Effector memory CD4-positive, alpha-beta T cell (primary cell): Measurements from ENCODE around the gene TMEM187.
"Not testable (repeated sequence)": the region's sequence is repeated elsewhere in the genome, so short reads cannot be mapped to it uniquely, and the experiment has no call there.

Source experiments
- DNase-seq, 3 donors: peaks; one replicate each; pipeline ENCODE4 v3.0.0-alpha.2; 2020
- H3K27ac ChIP-seq: 2 replicates; pipeline ENCODE4 v1.7.0; 2013; ENCODE audit warnings: mild to moderate bottlenecking, low read length, moderate library complexity; ENCODE audit not compliant: insufficient read depth, poor library complexity, severe bottlenecking
- H3K27me3 ChIP-seq: replicated peaks from 2 replicates; pipeline ENCODE4 v1.7.0; 2013; ENCODE audit warnings: mild to moderate bottlenecking, low read length; ENCODE audit not compliant: insufficient read depth, control insufficient read depth, poor library complexity, severe bottlenecking
- H3K36me3 ChIP-seq: 2 replicates; pipeline ENCODE4 v1.7.0; 2013; ENCODE audit warnings: mild to moderate bottlenecking, low read length, moderate library complexity; ENCODE audit not compliant: control insufficient read depth, insufficient read depth
- H3K4me1 ChIP-seq: 2 replicates; pipeline ENCODE4 v1.7.0; 2013; ENCODE audit warnings: low read length, mild to moderate bottlenecking; ENCODE audit not compliant: control insufficient read depth, insufficient read depth, poor library complexity, severe bottlenecking
- H3K4me3 ChIP-seq: 2 replicates; pipeline ENCODE4 v1.7.0; 2013; ENCODE audit warnings: low read length, low read depth, mild to moderate bottlenecking; ENCODE audit not compliant: insufficient read depth, poor library complexity, severe bottlenecking
- H3K9me3 ChIP-seq: 2 replicates; pipeline ENCODE4 v1.7.0; 2013; ENCODE audit warnings: mild to moderate bottlenecking, low read length, moderate library complexity; ENCODE audit not compliant: control insufficient read depth

The TMEM187 gene

DNA sequence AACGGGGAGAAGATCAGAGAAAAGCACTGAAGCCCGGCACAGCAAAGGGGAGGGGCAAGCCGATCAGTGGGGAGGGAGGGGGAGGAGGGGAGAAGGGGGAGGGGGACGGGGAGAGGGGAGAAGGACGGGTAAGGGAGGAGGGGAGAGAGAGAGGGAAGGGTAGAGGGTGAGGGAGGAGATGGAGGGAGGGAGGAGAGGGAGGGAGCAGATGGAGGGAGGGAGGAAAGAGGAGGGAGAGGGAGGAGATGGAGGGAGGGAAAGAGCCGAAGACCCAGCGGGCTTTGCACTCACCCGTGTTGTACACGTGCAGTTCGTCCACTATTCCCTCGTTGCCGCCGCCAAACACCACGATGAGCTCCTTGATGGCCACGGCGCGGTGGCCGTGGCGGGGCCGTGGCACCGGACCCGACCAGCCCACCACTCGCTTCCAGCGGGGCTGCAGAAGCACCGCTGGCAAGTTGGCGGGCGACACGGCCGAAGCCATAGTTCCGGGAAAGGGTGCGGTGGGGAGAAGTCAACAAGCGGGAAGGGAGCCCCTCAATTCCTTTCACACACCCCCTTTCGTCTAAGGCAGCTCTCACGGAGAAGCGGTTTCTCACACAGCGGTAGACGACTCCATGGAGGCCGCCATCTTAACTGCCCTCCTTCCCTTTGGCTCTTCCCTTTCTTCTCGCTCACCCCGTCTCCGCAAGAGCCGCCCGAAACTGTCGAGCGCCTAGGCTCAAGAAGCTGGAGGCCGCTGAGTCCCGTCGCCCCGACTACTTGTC lies 2.0 kb upstream of the TMEM187 start:
- Histone ChIP-seq H3K4me3 (peak overlapping the region; percentile 99), H3K4me1 (peaks cover 30% of the 10 kb centered on the region), H3K9me3 (no peaks in the 10 kb centered on the region), H3K27me3 (no peaks in the 10 kb centered on the region), H3K36me3 (no peaks in the 10 kb centered on the region), H3K27ac (peak overlapping the region; percentile 94)
- DNase-seq, result peak in 2 of 3 donors; percentile 16 to 39

- H3K27me3 ChIP-seq, result no peaks in the 10 kb centered on the region
- H3K4me3 ChIP-seq, result peak overlapping the region; percentile 99
- H3K36me3 ChIP-seq, result no peaks in the 10 kb centered on the region
- DNase-seq, result peak; percentile 79 to 85 (median 84)
- no peaks in the 10 kb centered on the region for H3K9me3 ChIP-seq
- peaks cover 30% of the 10 kb centered on the region for H3K4me1 ChIP-seq
- peak overlapping the region; percentile 94 for H3K27ac ChIP-seq
Observed at GRCh38 chrX:153971124-153971449, 1.5 kb upstream of the TMEM187 start.

DNA sequence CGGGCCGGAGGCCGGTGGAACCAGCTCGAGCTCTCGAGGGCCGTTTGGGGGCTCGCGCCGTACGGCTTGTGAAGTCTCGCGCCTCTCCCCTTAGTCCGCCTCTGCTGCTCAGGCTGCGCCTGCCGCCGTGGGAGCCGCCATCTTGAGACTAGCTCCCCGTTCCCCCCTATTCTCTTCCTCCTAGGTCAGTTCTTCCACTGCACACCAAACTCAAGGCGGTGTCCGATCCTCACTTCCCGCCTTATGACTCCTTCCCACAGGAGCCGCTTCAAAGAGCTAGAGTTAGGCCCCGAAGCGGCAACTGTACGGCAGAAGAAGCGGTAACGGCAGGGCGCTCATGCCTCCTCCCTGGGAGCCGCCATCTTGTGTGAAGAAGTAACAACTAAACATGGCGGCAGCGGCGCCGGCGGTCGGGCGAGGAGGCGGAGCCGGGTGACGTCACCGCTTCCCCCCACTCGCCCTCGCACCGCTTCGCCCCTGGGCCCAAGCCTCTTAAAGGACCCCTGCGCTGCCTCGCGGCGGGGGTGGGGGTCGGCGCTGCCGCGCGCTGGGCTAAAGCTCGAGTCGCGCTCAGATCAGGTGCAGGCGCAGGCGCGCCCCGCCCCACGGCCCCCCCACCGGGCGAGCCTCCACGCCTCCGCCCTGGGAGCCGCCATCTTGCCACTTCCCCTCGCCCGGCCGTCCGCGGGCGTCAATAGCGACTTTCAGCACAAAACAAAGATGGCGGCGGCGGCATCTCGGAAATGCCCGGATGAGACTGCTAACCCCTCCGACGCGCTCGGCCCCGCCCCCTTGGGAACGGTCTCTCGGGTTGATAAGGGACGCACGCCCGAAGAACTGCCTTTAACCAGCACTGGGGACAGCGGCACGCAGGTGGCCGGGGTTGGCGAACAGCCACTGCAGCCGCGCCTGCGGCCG lies 845 bp upstream of the TMEM187 start, which contains the start of gene HCFC1:
Gene HCFC1, minus strand, starts transcription at position 369 of the 918 bp plus-strand sequence. CDS start 978 bp downstream, outside the sequence.
- Histone ChIP-seq H3K36me3 (no peaks in the 10 kb centered on the region), H3K9me3 (no peaks in the 10 kb centered on the region), H3K4me3 (peak within 1 kb of the TSS; percentile 99), H3K27ac (peak within 1 kb of the TSS; percentile 94), H3K4me1 (peaks cover 23% of the 10 kb centered on the region), H3K27me3 (no peaks in the 10 kb centered on the region)
- DNase-seq, result peak; percentile 84 to 89 (median 87)

DNA sequence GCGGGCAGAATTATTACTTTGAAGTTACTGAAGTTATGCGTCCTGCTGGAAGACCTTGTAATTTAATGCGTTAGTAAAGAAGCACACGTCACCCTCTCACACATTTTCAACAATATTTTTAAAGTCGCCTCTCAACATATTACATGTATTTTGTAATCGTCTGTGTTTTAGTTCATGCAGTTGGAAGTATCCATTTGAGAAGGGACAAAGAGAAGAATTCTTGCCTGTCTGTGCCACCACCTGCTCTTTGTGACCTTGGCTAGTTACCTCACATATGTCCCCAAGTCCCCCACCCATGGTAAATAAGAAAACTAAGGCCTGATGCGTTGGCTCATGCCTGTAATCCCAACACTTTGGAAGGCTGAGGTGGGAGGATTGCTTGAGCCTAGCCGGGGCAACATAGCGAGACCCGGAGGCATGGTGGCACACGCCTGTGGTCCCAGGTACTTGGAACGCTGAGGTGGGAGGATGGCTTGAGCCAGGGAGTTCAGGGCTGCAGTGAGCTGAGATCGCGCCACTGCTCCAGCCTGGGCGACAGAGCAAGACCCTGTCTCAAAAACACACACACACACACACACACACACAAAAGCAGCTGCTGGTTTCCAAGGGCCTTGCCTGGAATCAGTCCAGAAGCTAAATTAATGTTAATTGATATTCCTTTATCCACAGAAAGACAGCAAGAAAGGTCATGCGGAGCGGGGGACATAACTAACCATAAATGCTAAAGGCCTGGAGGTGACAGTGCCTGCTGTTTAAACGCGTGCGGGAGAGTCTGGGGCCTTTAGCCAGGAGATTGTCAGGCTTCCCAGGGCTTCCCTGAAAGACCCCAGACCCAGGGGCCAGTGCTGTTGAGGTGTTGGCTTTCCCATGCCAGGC lies 811 bp downstream of the TMEM187 start:
- Histone ChIP-seq H3K9me3 (no peaks in the 10 kb centered on the region), H3K27me3 (no peaks in the 10 kb centered on the region), H3K27ac (peak overlapping the region; percentile 94), H3K4me1 (peaks cover 18% of the 10 kb centered on the region), H3K36me3 (no peaks in the 10 kb centered on the region), H3K4me3 (peak overlapping the region; percentile 45)
- DNase-seq, result no peak

DNA sequence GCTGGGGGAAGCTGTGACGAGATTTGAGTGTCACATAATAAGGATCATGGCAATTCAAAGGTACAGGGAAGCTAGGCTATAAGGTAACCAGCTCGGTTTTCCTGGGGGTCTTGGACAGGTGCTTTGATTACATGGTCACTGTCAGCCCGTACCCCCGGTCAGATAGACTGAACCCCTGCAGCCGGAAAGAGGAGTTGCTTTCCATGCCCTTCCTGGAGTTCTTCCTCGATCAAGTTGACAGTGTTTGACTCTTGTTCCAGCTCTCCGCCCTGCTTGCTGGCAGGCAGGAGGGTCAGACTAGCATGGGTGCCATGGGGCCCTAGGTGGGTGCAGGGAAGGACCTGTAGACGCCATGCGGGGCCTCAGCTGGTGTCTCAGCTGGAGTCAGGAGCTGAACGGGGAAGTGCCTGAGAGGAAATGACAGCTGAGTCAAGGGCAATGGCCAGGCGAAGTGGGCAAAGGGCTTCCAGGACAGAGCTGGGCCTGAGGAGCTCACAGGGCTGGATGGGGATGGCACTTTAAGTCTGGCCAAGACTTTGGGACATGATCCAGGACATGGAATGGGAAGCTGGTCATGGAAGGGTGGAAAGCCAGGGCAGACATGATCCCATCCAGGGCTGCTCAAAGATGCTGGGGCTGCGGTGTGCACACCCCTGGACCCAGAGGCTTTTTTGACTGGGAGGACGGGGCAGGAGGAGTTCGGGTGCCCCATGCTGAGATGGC lies 1.6 kb downstream of the TMEM187 start:
- H3K36me3 ChIP-seq, result no peaks in the 10 kb centered on the region
- peaks cover 16% of the 10 kb centered on the region for H3K4me1 ChIP-seq
- no peaks in the 10 kb centered on the region for H3K27me3 ChIP-seq
- DNase-seq, result no peak
- H3K4me3 ChIP-seq, result no peak overlapping the region
- H3K9me3 ChIP-seq, result no peaks in the 10 kb centered on the region
- H3K27ac ChIP-seq, result peak overlapping the region; percentile 94

DNA sequence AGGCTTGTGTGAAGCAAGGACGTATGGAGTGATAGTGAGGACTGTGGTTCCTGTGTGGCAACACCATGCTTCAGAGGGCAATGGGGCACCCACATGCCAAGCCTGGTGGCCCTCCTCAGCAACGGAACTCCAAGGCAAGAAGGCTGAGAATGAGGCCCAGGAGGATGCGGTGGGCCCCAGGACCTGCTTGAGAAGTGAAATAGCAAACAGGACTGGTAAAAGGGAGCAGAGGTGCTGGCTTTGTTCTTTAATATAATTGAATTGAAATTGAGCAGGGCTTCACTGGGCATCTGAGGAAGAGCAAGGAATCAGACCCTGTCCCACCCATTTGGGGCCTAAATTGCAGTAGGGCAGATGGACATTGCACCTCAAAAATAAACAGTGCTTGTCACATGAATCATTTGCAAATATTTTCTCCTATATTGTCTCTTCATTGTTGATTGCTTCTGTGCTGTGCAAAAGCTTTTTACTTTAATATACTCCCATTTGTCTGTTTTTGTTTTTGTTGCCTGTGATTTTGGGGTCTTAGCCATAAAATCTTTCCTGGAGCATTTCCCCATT lies 2.3 kb downstream of the TMEM187 start:
- no peaks in the 10 kb centered on the region for H3K9me3 ChIP-seq
- no peak overlapping the region for H3K4me3 ChIP-seq
- H3K36me3 ChIP-seq, result no peaks in the 10 kb centered on the region
- H3K27me3 ChIP-seq, result no peaks in the 10 kb centered on the region
- H3K27ac ChIP-seq, result peak overlapping the region; percentile 44
- peaks cover 14% of the 10 kb centered on the region for H3K4me1 ChIP-seq
- no peak for DNase-seq

DNA sequence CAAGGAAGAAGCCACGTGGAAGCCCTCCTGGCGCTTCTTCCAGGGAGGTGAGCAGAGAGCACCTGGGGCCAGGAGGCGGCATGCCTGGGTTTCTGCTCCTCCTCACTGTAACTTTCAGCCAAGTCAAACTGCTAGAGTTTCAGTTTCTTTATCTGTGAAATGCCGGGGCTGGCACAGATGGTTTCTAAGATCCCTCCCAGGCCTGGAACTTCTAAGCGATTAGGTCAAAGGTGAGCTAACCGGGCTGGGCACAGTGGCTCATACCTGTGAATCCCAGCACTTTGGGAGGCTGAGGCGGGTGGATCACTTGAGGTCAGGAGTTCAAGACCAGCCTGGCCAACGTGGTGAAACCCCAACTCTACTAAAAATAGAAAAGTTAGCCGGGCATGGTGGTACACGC lies 7.8 kb downstream of the TMEM187 start:
- not testable (repeated sequence) for H3K27me3 ChIP-seq, H3K4me3 ChIP-seq, DNase-seq, H3K36me3 ChIP-seq, H3K9me3 ChIP-seq
- Histone ChIP-seq H3K4me1 (peaks cover 42% of the 10 kb centered on the region), H3K27ac (peak overlapping the region; percentile 69)

DNA sequence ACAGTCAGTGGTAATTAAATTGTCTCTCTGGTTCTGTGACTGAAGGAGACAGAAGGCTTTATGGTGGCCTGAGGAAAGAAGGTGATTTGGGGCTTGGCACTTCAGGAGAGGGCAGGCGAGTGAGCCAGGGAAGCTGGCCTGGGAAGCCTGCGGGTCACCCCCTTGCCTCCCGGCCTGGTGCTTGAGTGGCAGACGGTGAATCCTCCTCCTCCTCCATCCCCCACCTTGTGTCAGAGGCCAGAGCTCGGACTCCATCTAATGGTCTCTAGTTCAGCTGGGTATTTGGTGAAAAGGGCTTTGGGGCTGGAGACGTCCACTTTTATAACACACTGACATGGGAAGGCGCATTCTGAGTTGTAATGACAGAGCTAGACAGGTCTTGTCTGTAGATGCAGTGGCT lies 8.7 kb downstream of the TMEM187 start:
- H3K4me1 ChIP-seq, result peaks cover 43% of the 10 kb centered on the region
- peak overlapping the region; percentile 69 for H3K27ac ChIP-seq
- no peak for DNase-seq

More for the DNA sequence above, 8.7 kb downstream of the TMEM187 start:
- peaks cover 4% of the 10 kb centered on the region for H3K27me3 ChIP-seq
- H3K4me3 ChIP-seq, result no peak overlapping the region
- H3K36me3 ChIP-seq, result no peaks in the 10 kb centered on the region
- no peaks in the 10 kb centered on the region for H3K9me3 ChIP-seq
